ENCODE results near the gene SERPINC1. TPM values are rescaled to one million over a fixed set of nuclear protein-coding genes. Genes with fewer than 3 reads are reported as not detected.

SERPINC1 gene
- total RNA-seq, 1 experiment from 2014 or later: 0.26 TPM

DNA sequence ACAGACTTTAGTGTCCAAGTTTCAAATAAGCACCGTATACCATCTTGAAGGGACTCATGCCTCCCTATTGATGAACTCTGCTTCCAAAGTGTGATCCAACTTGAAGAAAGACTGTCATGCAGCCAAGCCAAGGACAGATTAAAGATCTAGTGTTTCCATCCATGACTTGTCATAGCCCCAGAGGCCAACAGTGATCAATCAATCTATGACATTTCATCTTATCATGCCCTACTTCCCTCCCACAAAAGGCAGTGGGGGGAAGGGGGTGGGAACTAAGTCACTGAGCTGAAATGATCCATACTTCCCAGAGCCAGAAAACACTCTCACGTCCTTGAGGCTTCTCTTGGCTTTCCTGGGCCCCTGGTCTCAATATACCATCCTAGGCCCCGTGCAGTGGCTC lies 4.0 kb downstream of the SERPINC1 start:
- H3K9me3 ChIP-seq (ENCODE audit: low read length): no peaks in the 10 kb centered on the region
- H3K9ac ChIP-seq (ENCODE audit: low read length): no peak overlapping the region
- no peaks in the 10 kb centered on the region for H3K4me1 ChIP-seq (ENCODE audit: low read length)
- H3K27me3 ChIP-seq (ENCODE audit: low read length): no peaks in the 10 kb centered on the region
- no peak overlapping the region for H3K4me2 ChIP-seq (ENCODE audit: low read depth, low read length, poor library complexity, severe bottlenecking)
- no peaks in the 10 kb centered on the region for H3K9me2 ChIP-seq (replicated peaks; ENCODE audit: insufficient read depth, low read length)
- H3K79me2 ChIP-seq (ENCODE audit: low read length): no peaks in the 10 kb centered on the region
- H3K36me3 ChIP-seq (ENCODE audit: insufficient read depth, low read length): no peaks in the 10 kb centered on the region
- H4K20me1 ChIP-seq (ENCODE audit: insufficient read depth, low read depth, low read length): no peaks in the 10 kb centered on the region
- no peak for DNase-seq
- no peak overlapping the region for H3K27ac ChIP-seq (ENCODE audit: low read length)
- H3K4me3 ChIP-seq (ENCODE audit: low read length): no peak overlapping the region
- no peak overlapping the region for H2AFZ ChIP-seq (ENCODE audit: low read length)

DNA sequence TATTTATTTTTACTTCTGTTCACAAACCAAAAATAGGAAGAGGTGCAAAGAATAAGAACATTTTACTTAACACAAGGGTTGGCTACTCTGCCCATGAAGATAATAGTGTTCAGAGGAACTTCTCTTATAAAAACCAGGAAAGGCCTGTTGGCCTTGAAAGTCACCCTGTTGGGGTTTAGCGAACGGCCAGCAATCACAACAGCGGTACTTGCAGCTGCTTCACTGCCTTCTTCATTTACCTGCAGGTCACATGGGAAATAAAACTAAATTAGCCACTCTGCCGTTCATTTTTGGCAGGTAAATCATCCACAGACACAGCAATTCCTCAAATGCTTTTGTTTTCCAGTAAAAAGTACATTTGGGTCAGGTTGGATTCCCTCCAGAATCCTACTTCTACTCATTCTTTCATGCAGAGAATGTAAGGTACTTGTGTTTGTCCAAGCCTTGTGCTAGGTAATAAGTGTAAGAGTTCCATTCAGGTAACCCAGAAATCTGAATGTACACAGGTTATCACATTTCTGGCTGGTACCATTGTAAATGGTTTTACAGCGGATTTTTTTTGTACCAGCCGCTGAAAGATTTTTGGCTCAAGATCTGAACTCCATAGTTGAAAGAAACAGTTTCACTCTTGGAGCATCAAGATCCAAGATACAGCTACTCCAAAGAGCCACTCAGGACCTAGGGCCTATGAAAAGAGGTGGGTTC lies 13.1 kb downstream of the SERPINC1 start:
- no peak for DNase-seq
- no peak overlapping the region for H2AFZ ChIP-seq (ENCODE audit: low read length)
- no peaks in the 10 kb centered on the region for H3K9me3 ChIP-seq (ENCODE audit: low read length)
- no peak overlapping the region for H3K27ac ChIP-seq (ENCODE audit: low read length)
- H3K4me1 ChIP-seq (ENCODE audit: low read length): peaks cover 6% of the 10 kb centered on the region
- no peaks in the 10 kb centered on the region for H3K9me2 ChIP-seq (replicated peaks; ENCODE audit: insufficient read depth, low read length)
- no peak overlapping the region for H3K4me2 ChIP-seq (ENCODE audit: low read depth, low read length, poor library complexity, severe bottlenecking)
- H3K27me3 ChIP-seq (ENCODE audit: low read length): no peaks in the 10 kb centered on the region
- H3K9ac ChIP-seq (ENCODE audit: low read length): no peak overlapping the region
- H4K20me1 ChIP-seq (ENCODE audit: insufficient read depth, low read depth, low read length): no peaks in the 10 kb centered on the region; the same call in 1 of the 2 replicates
- H3K36me3 ChIP-seq (ENCODE audit: insufficient read depth, low read length): no peaks in the 10 kb centered on the region
- no peaks in the 10 kb centered on the region for H3K79me2 ChIP-seq (ENCODE audit: low read length)
- H3K4me3 ChIP-seq (ENCODE audit: low read length): no peak overlapping the region

- Histone ChIP-seq H2AFZ (ENCODE audit: low read length) (no peak overlapping the region), H3K79me2 (ENCODE audit: low read length) (no peaks in the 10 kb centered on the region), H3K4me1 (ENCODE audit: low read length) (peaks cover 19% of the 10 kb centered on the region), H3K36me3 (ENCODE audit: insufficient read depth, low read length) (no peaks in the 10 kb centered on the region), H3K9ac (ENCODE audit: low read length) (no peak overlapping the region), H3K4me2 (ENCODE audit: low read depth, low read length, poor library complexity, severe bottlenecking) (no peak overlapping the region), H3K9me2 (replicated peaks; ENCODE audit: insufficient read depth, low read length) (no peaks in the 10 kb centered on the region), H4K20me1 (ENCODE audit: insufficient read depth, low read depth, low read length) (no peaks in the 10 kb centered on the region; the same call in 1 of the 2 replicates), H3K9me3 (ENCODE audit: low read length) (no peaks in the 10 kb centered on the region), H3K27me3 (ENCODE audit: low read length) (no peaks in the 10 kb centered on the region), H3K27ac (ENCODE audit: low read length) (no peak overlapping the region), H3K4me3 (ENCODE audit: low read length) (no peak overlapping the region)
- DNase-seq: no peak
These were observed 16.1 kb downstream of the SERPINC1 start for GRCh38 chr1:173900992-173901391.

DNA sequence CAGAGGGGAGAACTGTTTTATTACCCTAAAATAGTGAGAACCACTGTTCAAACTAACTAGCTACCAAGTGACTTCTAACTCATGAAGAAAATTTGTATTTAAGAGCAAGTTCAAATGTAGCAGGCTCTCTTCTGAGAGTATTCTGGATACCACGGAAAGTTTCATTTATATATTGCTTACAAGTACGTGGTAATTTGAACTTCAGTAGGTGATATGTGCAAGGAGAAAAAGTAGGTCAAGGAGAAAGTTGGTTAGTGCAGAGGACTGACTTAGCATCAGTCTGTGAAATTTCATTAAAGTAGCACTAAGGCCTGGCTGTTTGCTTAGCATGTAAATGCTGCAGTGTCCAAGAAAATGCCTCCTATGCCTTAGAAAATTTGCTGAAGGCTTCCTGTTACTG lies 16.7 kb downstream of the SERPINC1 start:
- no peak overlapping the region for H3K9ac ChIP-seq (ENCODE audit: low read length)
- no peak overlapping the region for H3K4me3 ChIP-seq (ENCODE audit: low read length)
- H3K27me3 ChIP-seq (ENCODE audit: low read length): no peaks in the 10 kb centered on the region
- no peak for DNase-seq
- H3K36me3 ChIP-seq (ENCODE audit: insufficient read depth, low read length): no peaks in the 10 kb centered on the region
- H3K9me2 ChIP-seq (replicated peaks; ENCODE audit: insufficient read depth, low read length): no peaks in the 10 kb centered on the region
- no peaks in the 10 kb centered on the region for H3K9me3 ChIP-seq (ENCODE audit: low read length)
- H3K4me1 ChIP-seq (ENCODE audit: low read length): peaks cover 19% of the 10 kb centered on the region
- H2AFZ ChIP-seq (ENCODE audit: low read length): no peak overlapping the region
- H4K20me1 ChIP-seq (ENCODE audit: insufficient read depth, low read depth, low read length): no peaks in the 10 kb centered on the region; the same call in 1 of the 2 replicates
- no peak overlapping the region for H3K4me2 ChIP-seq (ENCODE audit: low read depth, low read length, poor library complexity, severe bottlenecking)
- no peak overlapping the region for H3K27ac ChIP-seq (ENCODE audit: low read length)
- no peaks in the 10 kb centered on the region for H3K79me2 ChIP-seq (ENCODE audit: low read length)

GRCh38 chr1:173894189-173894588 lies 22.9 kb downstream of the SERPINC1 start:
- Histone ChIP-seq H4K20me1 (ENCODE audit: insufficient read depth, low read depth, low read length) (no peaks in the 10 kb centered on the region), H2AFZ (ENCODE audit: low read length) (no peak overlapping the region), H3K36me3 (ENCODE audit: insufficient read depth, low read length) (peaks cover 3% of the 10 kb centered on the region; the same call in 1 of the 2 replicates), H3K27ac (ENCODE audit: low read length) (no peak overlapping the region), H3K9me2 (replicated peaks; ENCODE audit: insufficient read depth, low read length) (no peaks in the 10 kb centered on the region), H3K27me3 (ENCODE audit: low read length) (no peaks in the 10 kb centered on the region), H3K4me1 (ENCODE audit: low read length) (peaks cover 12% of the 10 kb centered on the region), H3K4me3 (ENCODE audit: low read length) (no peak overlapping the region), H3K79me2 (ENCODE audit: low read length) (no peaks in the 10 kb centered on the region), H3K9me3 (ENCODE audit: low read length) (no peaks in the 10 kb centered on the region), H3K4me2 (ENCODE audit: low read depth, low read length, poor library complexity, severe bottlenecking) (no peak overlapping the region), H3K9ac (ENCODE audit: low read length) (no peak overlapping the region)
- DNase-seq: no peak

DNA sequence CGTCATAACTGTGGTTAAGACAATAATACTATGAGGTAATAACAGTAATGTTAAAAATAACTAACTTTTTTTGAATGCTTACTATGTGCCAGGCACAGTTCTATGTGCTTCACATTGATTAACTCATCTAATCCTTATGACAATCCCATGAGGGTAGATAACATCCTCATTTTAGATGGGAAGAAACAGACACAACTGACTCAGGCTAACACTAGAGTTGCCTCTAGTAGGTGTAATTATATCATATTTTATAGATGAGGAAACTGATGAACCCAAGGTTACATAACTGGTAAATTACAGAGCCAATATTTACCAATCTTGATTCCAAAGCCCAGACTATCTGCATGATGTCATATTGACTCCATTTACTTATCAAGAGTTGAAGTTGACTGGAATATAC lies 23.5 kb downstream of the SERPINC1 start:
- no peak for DNase-seq
- H3K27me3 ChIP-seq (ENCODE audit: low read length): no peaks in the 10 kb centered on the region

GRCh38 chr1:173889885-173890284 lies 27.2 kb downstream of the SERPINC1 start:
- H4K20me1 ChIP-seq (ENCODE audit: insufficient read depth, low read depth, low read length): no peaks in the 10 kb centered on the region; the same call in 1 of the 2 replicates

More for the DNA sequence above, 23.5 kb downstream of the SERPINC1 start:
- H2AFZ ChIP-seq (ENCODE audit: low read length): no peak overlapping the region
- H3K9me3 ChIP-seq (ENCODE audit: low read length): no peaks in the 10 kb centered on the region
- no peak overlapping the region for H3K4me2 ChIP-seq (ENCODE audit: low read depth, low read length, poor library complexity, severe bottlenecking)
- no peak overlapping the region for H3K9ac ChIP-seq (ENCODE audit: low read length)
- peaks cover 3% of the 10 kb centered on the region; the same call in 1 of the 2 replicates for H3K36me3 ChIP-seq (ENCODE audit: insufficient read depth, low read length)
- no peak overlapping the region for H3K27ac ChIP-seq (ENCODE audit: low read length)
- H3K79me2 ChIP-seq (ENCODE audit: low read length): no peaks in the 10 kb centered on the region
- H3K4me1 ChIP-seq (ENCODE audit: low read length): peaks cover 12% of the 10 kb centered on the region
- H3K4me3 ChIP-seq (ENCODE audit: low read length): no peak overlapping the region
- H4K20me1 ChIP-seq (ENCODE audit: insufficient read depth, low read depth, low read length): no peaks in the 10 kb centered on the region; the same call in 1 of the 2 replicates
- H3K9me2 ChIP-seq (replicated peaks; ENCODE audit: insufficient read depth, low read length): no peaks in the 10 kb centered on the region

DNA sequence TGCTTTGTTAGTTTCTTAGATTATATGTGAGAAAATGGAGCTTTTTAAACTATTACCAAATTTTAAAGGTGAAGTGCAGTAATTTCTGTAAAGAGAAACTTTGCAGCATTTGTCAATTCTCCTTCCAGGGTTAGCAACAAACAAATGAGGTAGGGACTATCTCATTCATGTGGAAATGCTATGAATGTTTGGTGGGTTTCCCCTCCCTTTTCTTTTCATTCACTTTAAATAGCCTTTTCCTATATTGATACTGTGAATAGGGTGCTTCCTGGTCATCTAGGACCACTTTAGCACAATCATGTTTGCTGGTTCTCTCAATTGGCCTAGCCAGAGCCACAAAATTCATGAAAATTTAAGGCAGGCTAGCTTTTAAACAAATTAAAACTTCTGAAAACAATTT lies 28.4 kb downstream of the SERPINC1 start:
- H4K20me1 ChIP-seq (ENCODE audit: insufficient read depth, low read depth, low read length): no peaks in the 10 kb centered on the region; the same call in 1 of the 2 replicates
- peaks cover 3% of the 10 kb centered on the region; the same call in 1 of the 2 replicates for H3K79me2 ChIP-seq (ENCODE audit: low read length)
- DNase-seq: no peak
- H3K4me3 ChIP-seq (ENCODE audit: low read length): no peak overlapping the region
- no peaks in the 10 kb centered on the region for H3K9me2 ChIP-seq (replicated peaks; ENCODE audit: insufficient read depth, low read length)
- no peaks in the 10 kb centered on the region for H3K9me3 ChIP-seq (ENCODE audit: low read length)
- no peak overlapping the region for H3K4me2 ChIP-seq (ENCODE audit: low read depth, low read length, poor library complexity, severe bottlenecking)
- H3K9ac ChIP-seq (ENCODE audit: low read length): no peak overlapping the region
- no peak overlapping the region for H3K27ac ChIP-seq (ENCODE audit: low read length)
- H3K27me3 ChIP-seq (ENCODE audit: low read length): no peaks in the 10 kb centered on the region
- H2AFZ ChIP-seq (ENCODE audit: low read length): no peak overlapping the region
- peaks cover 12% of the 10 kb centered on the region; the same call in 1 of the 2 replicates for H3K36me3 ChIP-seq (ENCODE audit: insufficient read depth, low read length)
- H3K4me1 ChIP-seq (ENCODE audit: low read length): no peaks in the 10 kb centered on the region

More at GRCh38 chr1:173889885-173890284, 27.2 kb downstream of the SERPINC1 start:
- peaks cover 12% of the 10 kb centered on the region; the same call in 1 of the 2 replicates for H3K36me3 ChIP-seq (ENCODE audit: insufficient read depth, low read length)
- DNase-seq: no peak
- H3K9ac ChIP-seq (ENCODE audit: low read length): no peak overlapping the region
- no peaks in the 10 kb centered on the region for H3K27me3 ChIP-seq (ENCODE audit: low read length)
- H3K79me2 ChIP-seq (ENCODE audit: low read length): peaks cover under 1% of the 10 kb centered on the region; the same call in 1 of the 2 replicates
- no peak overlapping the region for H2AFZ ChIP-seq (ENCODE audit: low read length)
- H3K9me2 ChIP-seq (replicated peaks; ENCODE audit: insufficient read depth, low read length): no peaks in the 10 kb centered on the region
- H3K4me2 ChIP-seq (ENCODE audit: low read depth, low read length, poor library complexity, severe bottlenecking): no peak overlapping the region
- H3K9me3 ChIP-seq (ENCODE audit: low read length): no peaks in the 10 kb centered on the region
- no peak overlapping the region for H3K27ac ChIP-seq (ENCODE audit: low read length)
- no peak overlapping the region for H3K4me3 ChIP-seq (ENCODE audit: low read length)
- H3K4me1 ChIP-seq (ENCODE audit: low read length): no peaks in the 10 kb centered on the region

Measured in Karpas-422 (cell line).